ENCODE measurements around the gene PNRC2. TPM values are rescaled to one million over a fixed set of nuclear protein-coding genes. Genes with fewer than 3 reads are reported as not detected.

The PNRC2 gene
- total and polyA plus RNA-seq, 10 of the 15 experiments (the other 5 are each of a cell fraction or from before 2014, with no cell fraction given), result 106 to 205 (median 163) TPM

GRCh38 chr1:23927097-23927496, 32.5 kb upstream of the PNRC2 start (continued):
- TF ChIP-seq, protein P1, sequence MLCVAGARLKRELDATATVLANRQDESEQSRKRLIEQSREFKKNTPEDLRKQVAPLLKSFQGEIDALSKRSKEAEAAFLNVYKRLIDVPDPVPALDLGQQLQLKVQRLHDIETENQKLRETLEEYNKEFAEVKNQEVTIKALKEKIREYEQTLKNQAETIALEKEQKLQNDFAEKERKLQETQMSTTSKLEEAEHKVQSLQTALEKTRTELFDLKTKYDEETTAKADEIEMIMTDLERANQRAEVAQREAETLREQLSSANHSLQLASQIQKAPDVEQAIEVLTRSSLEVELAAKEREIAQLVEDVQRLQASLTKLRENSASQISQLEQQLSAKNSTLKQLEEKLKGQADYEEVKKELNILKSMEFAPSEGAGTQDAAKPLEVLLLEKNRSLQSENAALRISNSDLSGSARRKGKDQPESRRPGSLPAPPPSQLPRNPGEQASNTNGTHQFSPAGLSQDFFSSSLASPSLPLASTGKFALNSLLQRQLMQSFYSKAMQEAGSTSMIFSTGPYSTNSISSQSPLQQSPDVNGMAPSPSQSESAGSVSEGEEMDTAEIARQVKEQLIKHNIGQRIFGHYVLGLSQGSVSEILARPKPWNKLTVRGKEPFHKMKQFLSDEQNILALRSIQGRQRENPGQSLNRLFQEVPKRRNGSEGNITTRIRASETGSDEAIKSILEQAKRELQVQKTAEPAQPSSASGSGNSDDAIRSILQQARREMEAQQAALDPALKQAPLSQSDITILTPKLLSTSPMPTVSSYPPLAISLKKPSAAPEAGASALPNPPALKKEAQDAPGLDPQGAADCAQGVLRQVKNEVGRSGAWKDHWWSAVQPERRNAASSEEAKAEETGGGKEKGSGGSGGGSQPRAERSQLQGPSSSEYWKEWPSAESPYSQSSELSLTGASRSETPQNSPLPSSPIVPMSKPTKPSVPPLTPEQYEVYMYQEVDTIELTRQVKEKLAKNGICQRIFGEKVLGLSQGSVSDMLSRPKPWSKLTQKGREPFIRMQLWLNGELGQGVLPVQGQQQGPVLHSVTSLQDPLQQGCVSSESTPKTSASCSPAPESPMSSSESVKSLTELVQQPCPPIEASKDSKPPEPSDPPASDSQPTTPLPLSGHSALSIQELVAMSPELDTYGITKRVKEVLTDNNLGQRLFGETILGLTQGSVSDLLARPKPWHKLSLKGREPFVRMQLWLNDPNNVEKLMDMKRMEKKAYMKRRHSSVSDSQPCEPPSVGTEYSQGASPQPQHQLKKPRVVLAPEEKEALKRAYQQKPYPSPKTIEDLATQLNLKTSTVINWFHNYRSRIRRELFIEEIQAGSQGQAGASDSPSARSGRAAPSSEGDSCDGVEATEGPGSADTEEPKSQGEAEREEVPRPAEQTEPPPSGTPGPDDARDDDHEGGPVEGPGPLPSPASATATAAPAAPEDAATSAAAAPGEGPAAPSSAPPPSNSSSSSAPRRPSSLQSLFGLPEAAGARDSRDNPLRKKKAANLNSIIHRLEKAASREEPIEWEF (IDR thresholded peaks at IDR 0.05; ENCODE audit: insufficient replicate concordance, low read depth, low read length), result no peak
- no peak for TF ChIP-seq CHD2 (IDR thresholded peaks at IDR 0.05; ENCODE audit: borderline replicate concordance, low read depth, low read length)
- no peak for TF ChIP-seq KDM1A (IDR thresholded peaks at IDR 0.05; ENCODE audit: borderline replicate concordance)
- TF ChIP-seq CBX3 (IDR thresholded peaks at IDR 0.05; ENCODE audit: borderline replicate concordance, low read depth), result no peak

DNA sequence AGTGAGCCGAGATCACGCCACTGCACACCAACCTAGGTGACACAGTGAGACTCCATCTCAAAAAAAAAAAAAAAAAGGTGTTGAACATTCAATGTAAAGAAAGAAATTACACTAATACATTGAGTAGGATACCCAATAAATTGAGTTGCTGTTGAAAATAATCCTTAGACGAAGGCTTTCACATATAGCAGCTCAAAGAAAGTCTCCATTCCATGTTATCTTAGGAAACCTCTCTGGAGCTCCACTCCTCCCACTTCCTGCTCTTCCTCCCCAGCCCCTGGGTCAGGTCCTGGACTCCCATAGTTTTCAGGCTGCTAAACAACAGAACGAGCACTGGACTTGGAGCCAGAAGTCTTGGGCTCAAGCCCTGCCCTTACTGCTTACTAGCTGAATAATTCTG, 30.8 kb upstream of the PNRC2 start:
- FAIRE-seq, result no peak
- no peak overlapping the region for H2AFZ ChIP-seq (ENCODE audit: control insufficient read depth, low read depth, low read length)
- H4K20me1 ChIP-seq (ENCODE audit: control insufficient read depth, insufficient read depth), result no peaks in the 10 kb centered on the region
- no peak overlapping the region for H3K9ac ChIP-seq (ENCODE audit: control insufficient read depth, insufficient read depth, low read length)
- ATAC-seq, result no peak
- ChIA-PET SMC1A (ENCODE audit: uncharacterized antibody, unreplicated experiment) (interaction anchor here (1.2 to 1.3 kb wide), 2 partner anchors 26 to 36 kb away, joined by 3 to 4 read pairs; no protein-coding TSS in a partner anchor), CTCF (interaction anchor here (0.6 to 3.9 kb wide), 5 partner anchors 21 to 269 kb away, joined by 3 to 21 read pairs (median 3); no protein-coding TSS in a partner anchor), RAD21 (ENCODE audit: unreplicated experiment) (interaction anchor here (1.1 kb wide), 1 partner anchor 99 kb away, joined by 4 read pairs; no protein-coding TSS in a partner anchor), POLR2A (interaction anchor here (0.5 kb wide), 1 partner anchor 39 kb away, joined by 3 read pairs; no protein-coding TSS in a partner anchor)
- no peak overlapping the region for H3K4me3 ChIP-seq
- intact Hi-C loops (cut with micrococcal nuclease; ENCODE audit: unreplicated experiment), result no loop called here
- TF ChIP-seq, protein P2, sequence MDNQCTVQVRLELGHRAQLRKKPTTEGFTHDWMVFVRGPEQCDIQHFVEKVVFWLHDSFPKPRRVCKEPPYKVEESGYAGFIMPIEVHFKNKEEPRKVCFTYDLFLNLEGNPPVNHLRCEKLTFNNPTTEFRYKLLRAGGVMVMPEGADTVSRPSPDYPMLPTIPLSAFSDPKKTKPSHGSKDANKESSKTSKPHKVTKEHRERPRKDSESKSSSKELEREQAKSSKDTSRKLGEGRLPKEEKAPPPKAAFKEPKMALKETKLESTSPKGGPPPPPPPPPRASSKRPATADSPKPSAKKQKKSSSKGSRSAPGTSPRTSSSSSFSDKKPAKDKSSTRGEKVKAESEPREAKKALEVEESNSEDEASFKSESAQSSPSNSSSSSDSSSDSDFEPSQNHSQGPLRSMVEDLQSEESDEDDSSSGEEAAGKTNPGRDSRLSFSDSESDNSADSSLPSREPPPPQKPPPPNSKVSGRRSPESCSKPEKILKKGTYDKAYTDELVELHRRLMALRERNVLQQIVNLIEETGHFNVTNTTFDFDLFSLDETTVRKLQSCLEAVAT (IDR thresholded peaks at IDR 0.05), result no peak
- TF ChIP-seq JUND (IDR thresholded peaks at IDR 0.05; ENCODE audit: low read depth, low read length) (no peak), EZH2 (IDR thresholded peaks at IDR 0.05; ENCODE audit: borderline replicate concordance, control insufficient read depth, low read depth, low read length) (no peak)
- no peaks in the 10 kb centered on the region for H3K79me2 ChIP-seq (ENCODE audit: control insufficient read depth, insufficient read depth, low read length)
- H3K27me3 ChIP-seq (replicated peaks in 1 of 2; ENCODE audit: control insufficient read depth in 2 of 2, insufficient read depth in 2 of 2, low read length in 1 of 2), result no peaks in the 10 kb centered on the region
- no TSS peak for BruUV-seq (replicated peaks)
- whole genome bisulfite sequencing (ENCODE audit: insufficient coverage, insufficient replicate concordance, low lambda C conversion rate, missing lambda C conversion rate), result 68% methylated on average over 4 of the region's 4 CpGs
- in situ Hi-C loops (cut with MboI), result no loop called here
- H3K4me2 ChIP-seq (ENCODE audit: control insufficient read depth, insufficient read depth), result no peak overlapping the region
- peaks cover 14% of the 10 kb centered on the region for H3K4me1 ChIP-seq (ENCODE audit: control insufficient read depth, insufficient read depth, low read length)
- H3K27ac ChIP-seq (ENCODE audit: control insufficient read depth, insufficient read depth), result no peak overlapping the region
- H3K9me3 ChIP-seq (replicated peaks; ENCODE audit: control insufficient read depth, insufficient read depth, low read length), result no peaks in the 10 kb centered on the region
- no peak for DNase-seq (ENCODE audit: low read depth, low spot score)
- no peaks in the 10 kb centered on the region for H3K36me3 ChIP-seq (ENCODE audit: control insufficient read depth in 2 of 2, insufficient read depth in 2 of 2, low read length in 1 of 2)
